ENCODE results near the gene GYG2. TPM values are rescaled to one million over a fixed set of nuclear protein-coding genes. Genes with fewer than 3 reads are reported as not detected.
"Not testable (repeated sequence)": the region's sequence is repeated elsewhere in the genome, so short reads cannot be mapped to it uniquely, and the experiment has no call there.

GYG2 gene
- total RNA-seq, 2 experiments from 2014 or later, result not detected

DNA sequence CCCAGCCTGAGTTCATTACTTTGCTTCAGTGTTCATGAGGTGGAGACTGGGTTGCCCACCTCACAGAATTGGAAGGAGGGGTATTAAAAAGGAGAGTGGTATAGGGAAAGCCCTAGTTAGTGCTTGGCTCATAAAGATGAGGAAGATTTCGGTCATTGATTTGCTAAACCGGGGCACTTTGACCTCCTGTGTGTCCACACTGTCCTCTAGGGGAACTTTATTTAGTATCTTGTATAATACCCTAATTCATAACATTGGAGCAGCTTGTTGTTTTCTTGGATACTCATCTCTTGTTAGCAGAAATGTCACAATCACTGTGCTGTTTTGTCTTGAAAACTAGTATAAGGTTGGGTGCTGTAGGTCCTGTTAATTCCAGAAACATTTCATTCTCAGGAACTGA lies 49.8 kb downstream of the GYG2 start:
- H3K4me3 Mint-ChIP-seq, result no peak overlapping the region
- no peak for DNase-seq
- no peaks in the 10 kb centered on the region for H3K9me3 Mint-ChIP-seq
- H3K27me3 Mint-ChIP-seq (ENCODE audit: low read depth), result peaks cover 8% of the 10 kb centered on the region
- no peak overlapping the region for H3K27ac Mint-ChIP-seq
- intact Hi-C loops (cut with micrococcal nuclease), result loop anchor here (5.0 to 10.0 kb wide), 2 partner anchors 156 to 759 kb away; no protein-coding TSS in a partner anchor
- no peaks in the 10 kb centered on the region for H3K4me1 Mint-ChIP-seq (ENCODE audit: low read depth)
- H3K36me3 Mint-ChIP-seq (ENCODE audit: low read depth), result no peaks in the 10 kb centered on the region
- CTCF ChIA-PET, result no interaction called here

DNA sequence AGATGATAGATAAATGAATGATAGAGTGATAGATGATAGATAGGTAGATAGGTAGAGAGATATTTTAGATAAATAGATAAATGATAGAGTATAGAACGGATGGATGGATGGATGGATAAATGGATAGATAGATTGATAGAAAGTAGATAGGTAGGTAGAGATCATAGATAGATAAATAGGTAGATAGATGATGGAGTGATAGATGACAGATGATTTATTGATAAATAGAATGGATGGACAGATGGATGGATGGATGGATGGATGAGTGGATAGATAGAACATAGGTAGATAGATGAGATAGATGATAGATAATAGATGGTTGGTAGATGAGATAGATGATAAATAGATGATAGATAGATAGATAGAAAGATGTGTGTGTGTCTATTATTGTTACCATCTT lies 50.9 kb downstream of the GYG2 start:
- peaks cover 5% of the 10 kb centered on the region for H3K27me3 Mint-ChIP-seq (ENCODE audit: low read depth)
- no peaks in the 10 kb centered on the region for H3K36me3 Mint-ChIP-seq (ENCODE audit: low read depth)
- DNase-seq, result no peak
- no peaks in the 10 kb centered on the region for H3K4me1 Mint-ChIP-seq (ENCODE audit: low read depth)
- no peaks in the 10 kb centered on the region for H3K9me3 Mint-ChIP-seq
- no peak overlapping the region for H3K27ac Mint-ChIP-seq
- no peak overlapping the region for H3K4me3 Mint-ChIP-seq
- CTCF ChIA-PET, result no interaction called here
- intact Hi-C loops (cut with micrococcal nuclease), result loop anchor here (5.0 to 10.0 kb wide), 2 partner anchors 155 to 758 kb away; no protein-coding TSS in a partner anchor

DNA sequence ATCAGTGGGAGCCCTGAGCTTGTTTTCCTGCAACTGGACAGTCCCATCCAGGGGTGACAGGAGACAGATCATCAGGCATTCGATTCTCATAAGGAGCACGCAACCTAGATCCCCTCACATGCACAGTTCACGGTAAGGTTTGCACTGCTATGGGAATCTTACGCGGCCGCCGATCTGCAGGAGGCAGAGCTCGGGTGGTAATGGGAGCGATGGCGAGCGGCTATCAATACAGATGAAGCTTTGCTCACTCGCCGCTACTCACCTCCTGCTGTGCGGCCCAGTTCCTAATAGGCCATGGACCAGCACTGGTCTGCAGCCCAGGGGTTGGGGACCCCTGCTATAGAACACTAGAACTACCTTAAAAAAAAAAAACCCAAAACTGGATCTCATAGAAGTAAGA lies 55.0 kb downstream of the GYG2 start:
- H3K4me1 Mint-ChIP-seq (ENCODE audit: low read depth), result peaks cover 2% of the 10 kb centered on the region
- no peak overlapping the region for H3K27ac Mint-ChIP-seq
- no peaks in the 10 kb centered on the region for H3K9me3 Mint-ChIP-seq
- CTCF ChIA-PET, result no interaction called here
- no peak overlapping the region for H3K4me3 Mint-ChIP-seq
- no peak for DNase-seq
- peaks cover 7% of the 10 kb centered on the region for H3K27me3 Mint-ChIP-seq (ENCODE audit: low read depth)
- H3K36me3 Mint-ChIP-seq (ENCODE audit: low read depth), result no peaks in the 10 kb centered on the region
- intact Hi-C loops (cut with micrococcal nuclease), result no loop called here

DNA sequence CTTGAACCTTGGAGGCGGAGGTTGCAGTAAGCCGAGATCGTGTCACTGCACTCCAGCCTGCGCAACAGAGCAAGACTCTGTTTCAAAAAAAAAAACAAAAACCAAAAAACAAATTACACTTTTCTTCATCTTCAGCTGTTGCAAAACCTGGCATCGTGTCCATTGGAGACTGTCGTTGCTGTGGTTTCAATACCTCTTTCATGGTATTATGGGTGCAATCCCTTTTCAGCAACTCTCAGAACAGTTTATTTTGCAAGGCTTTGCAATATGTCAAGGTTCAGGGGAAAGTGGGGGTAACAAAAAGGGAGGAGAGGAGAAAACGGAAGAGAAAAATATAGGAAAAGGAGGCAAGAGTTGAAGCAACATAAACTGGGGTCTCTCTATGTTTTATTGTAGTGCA lies 59.6 kb downstream of the GYG2 start:
- DNase-seq, result no peak
- no peak overlapping the region for H3K4me3 Mint-ChIP-seq
- CTCF ChIA-PET, result interaction anchor here (0.7 kb wide), 1 partner anchor 252 kb away, joined by 3 read pairs; no protein-coding TSS in a partner anchor
- H3K9me3 Mint-ChIP-seq, result no peaks in the 10 kb centered on the region
- no peak overlapping the region for H3K27ac Mint-ChIP-seq
- H3K27me3 Mint-ChIP-seq (ENCODE audit: low read depth), result peaks cover 8% of the 10 kb centered on the region
- intact Hi-C loops (cut with micrococcal nuclease), result no loop called here
- H3K4me1 Mint-ChIP-seq (ENCODE audit: low read depth), result peaks cover 10% of the 10 kb centered on the region
- no peaks in the 10 kb centered on the region for H3K36me3 Mint-ChIP-seq (ENCODE audit: low read depth)

GRCh38 chrX:2889045-2889605 lies 60.4 kb downstream of the GYG2 start:
- Mint-ChIP-seq H3K4me3 (peak overlapping the region; percentile 68), H3K36me3 (ENCODE audit: low read depth) (no peaks in the 10 kb centered on the region), H3K27ac (no peak overlapping the region), H3K27me3 (ENCODE audit: low read depth) (peaks cover 10% of the 10 kb centered on the region), H3K9me3 (no peaks in the 10 kb centered on the region), H3K4me1 (ENCODE audit: low read depth) (peaks cover 10% of the 10 kb centered on the region)
- DNase-seq, result no peak
- CTCF ChIA-PET, result no interaction called here
- intact Hi-C loops (cut with micrococcal nuclease), result loop anchor here (1.0 kb wide), 1 partner anchor 79 kb away; no protein-coding TSS in a partner anchor

DNA sequence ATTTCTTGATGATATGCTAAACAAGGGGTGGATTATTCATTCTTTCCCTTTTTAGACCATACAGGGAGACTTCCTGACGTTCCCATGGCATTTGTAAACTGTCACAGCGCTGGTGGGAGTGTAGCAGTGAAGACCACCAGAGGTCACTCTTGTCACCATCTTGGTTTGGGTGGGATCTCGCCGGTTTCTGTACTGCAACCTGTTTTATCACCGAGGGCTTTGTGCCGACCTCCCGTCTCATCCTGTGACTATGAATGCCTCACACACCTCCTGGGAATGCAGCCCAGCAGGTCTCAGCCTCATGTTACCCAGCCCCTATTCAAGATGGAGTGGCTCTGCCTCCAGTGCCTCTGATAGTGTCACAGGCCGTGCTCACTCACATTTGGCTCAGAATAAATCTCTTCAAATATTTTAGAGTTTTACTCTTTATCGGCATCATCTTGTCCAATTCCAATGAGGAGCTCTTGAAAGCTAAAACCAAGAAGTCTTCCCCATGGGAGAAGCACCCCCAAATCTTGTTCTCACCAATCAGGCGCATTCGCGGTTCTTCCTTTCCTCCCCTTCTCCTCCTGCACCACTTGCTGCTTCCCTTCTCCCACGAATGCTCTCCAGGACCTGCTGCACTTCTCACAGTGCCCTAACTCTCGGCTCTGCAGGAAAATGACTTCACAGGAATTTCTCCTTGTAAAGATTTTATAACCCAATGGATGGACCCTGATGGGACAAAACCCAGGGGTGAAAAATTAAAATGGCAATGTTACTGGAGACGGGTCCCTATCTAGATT lies 61.2 kb downstream of the GYG2 start:
- H3K9me3 Mint-ChIP-seq; H3K36me3 Mint-ChIP-seq (ENCODE audit: low read depth); H3K27me3 Mint-ChIP-seq (ENCODE audit: low read depth); H3K27ac Mint-ChIP-seq; CTCF ChIA-PET; H3K4me1 Mint-ChIP-seq (ENCODE audit: low read depth): not testable (repeated sequence)
- peak overlapping the region; percentile 68 for H3K4me3 Mint-ChIP-seq
- intact Hi-C loops (cut with micrococcal nuclease), result loop anchor here (1.0 kb wide), 1 partner anchor 78 kb away; no protein-coding TSS in a partner anchor
- DNase-seq, result peak; percentile 5

DNA sequence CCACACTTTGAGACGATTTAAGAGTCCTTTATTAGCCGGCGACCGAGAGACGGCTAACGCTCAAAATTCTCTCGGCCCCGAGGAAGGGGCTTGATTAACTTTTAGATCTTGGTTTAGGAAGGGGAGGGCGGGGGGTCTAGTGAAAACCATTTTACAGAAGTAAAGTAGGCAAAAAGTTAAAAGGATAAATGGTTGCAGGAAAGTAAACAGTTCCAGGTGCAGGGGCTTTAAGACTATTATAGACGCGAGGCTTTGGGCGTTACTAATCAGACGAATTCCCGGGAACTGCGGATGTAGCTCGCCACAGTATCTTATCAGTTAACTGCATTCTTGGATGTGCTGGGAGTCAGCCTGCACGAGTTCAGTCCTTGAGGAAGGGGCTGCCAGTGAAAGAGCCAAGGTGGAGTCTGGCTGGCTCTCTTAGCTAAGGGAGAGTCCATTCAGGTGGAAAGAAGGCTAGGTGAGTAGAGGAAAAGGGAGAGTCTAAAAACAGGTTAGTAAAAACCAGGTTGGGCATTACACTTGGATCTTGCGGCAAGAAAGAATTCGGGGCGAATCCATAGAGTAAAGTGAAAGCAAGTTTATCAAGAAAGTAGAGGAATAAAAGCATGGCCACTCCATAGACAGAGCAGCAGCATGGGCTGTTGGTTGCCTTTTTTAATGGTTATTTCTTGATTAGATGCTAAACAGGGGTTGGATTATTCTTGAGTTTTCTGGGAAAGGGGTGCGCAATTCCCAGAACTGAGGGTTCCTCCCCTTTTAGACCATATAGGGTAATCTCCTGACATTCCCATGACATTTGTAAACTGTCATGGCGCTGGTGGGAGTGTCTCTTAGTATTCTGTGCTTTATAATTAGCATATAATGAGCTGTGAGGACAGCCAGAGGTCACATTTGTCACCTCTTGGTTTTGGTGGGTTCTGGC lies 62.1 kb downstream of the GYG2 start:
- H3K9me3 Mint-ChIP-seq; H3K27me3 Mint-ChIP-seq (ENCODE audit: low read depth); H3K36me3 Mint-ChIP-seq (ENCODE audit: low read depth); H3K4me3 Mint-ChIP-seq; intact Hi-C loops (cut with micrococcal nuclease); CTCF ChIA-PET; DNase-seq; H3K27ac Mint-ChIP-seq; H3K4me1 Mint-ChIP-seq (ENCODE audit: low read depth): not testable (repeated sequence)

- no peak for DNase-seq
- peaks cover 11% of the 10 kb centered on the region for H3K4me1 Mint-ChIP-seq (ENCODE audit: low read depth)
- intact Hi-C loops (cut with micrococcal nuclease), result no loop called here
- peaks cover 10% of the 10 kb centered on the region for H3K27me3 Mint-ChIP-seq (ENCODE audit: low read depth)
- no peaks in the 10 kb centered on the region for H3K9me3 Mint-ChIP-seq
- CTCF ChIA-PET, result no interaction called here
- no peak overlapping the region for H3K27ac Mint-ChIP-seq
- no peak overlapping the region for H3K4me3 Mint-ChIP-seq
- H3K36me3 Mint-ChIP-seq (ENCODE audit: low read depth), result no peaks in the 10 kb centered on the region
Observed at GRCh38 chrX:2892816-2893215, 64.1 kb downstream of the GYG2 start.

GRCh38 chrX:2894885-2895292 lies 66.2 kb downstream of the GYG2 start:
- no peak overlapping the region for H3K4me3 Mint-ChIP-seq
- H3K4me1 Mint-ChIP-seq (ENCODE audit: low read depth), result peaks cover 8% of the 10 kb centered on the region
- CTCF ChIA-PET, result no interaction called here
- H3K27ac Mint-ChIP-seq, result no peak overlapping the region
- no peak for DNase-seq
- peaks cover 2% of the 10 kb centered on the region for H3K27me3 Mint-ChIP-seq (ENCODE audit: low read depth)
- no peaks in the 10 kb centered on the region for H3K9me3 Mint-ChIP-seq
- no peaks in the 10 kb centered on the region for H3K36me3 Mint-ChIP-seq (ENCODE audit: low read depth)
- intact Hi-C loops (cut with micrococcal nuclease), result no loop called here

DNA sequence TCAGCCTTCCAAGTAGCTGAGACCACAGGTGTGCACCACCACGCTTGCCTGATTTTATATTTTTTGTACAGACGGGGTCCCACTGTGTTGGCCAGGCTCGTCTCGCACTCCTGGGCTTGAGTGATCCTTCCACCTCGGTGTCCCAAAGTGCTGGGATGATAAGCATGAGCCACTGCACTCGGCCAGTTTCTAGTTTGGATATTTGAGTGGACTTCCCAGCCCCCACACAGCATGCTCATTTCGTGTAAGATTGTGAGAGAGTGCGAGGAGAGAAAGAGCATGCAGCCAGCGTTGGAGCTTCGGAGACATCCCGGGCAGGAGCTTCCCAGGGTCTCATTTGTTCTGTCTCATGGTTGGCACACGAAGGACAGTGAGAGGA lies 68.6 kb downstream of the GYG2 start:
- Mint-ChIP-seq H3K27ac (no peak overlapping the region), H3K4me1 (ENCODE audit: low read depth) (peaks cover 8% of the 10 kb centered on the region), H3K27me3 (ENCODE audit: low read depth) (peaks cover 2% of the 10 kb centered on the region), H3K36me3 (ENCODE audit: low read depth) (no peaks in the 10 kb centered on the region), H3K9me3 (no peaks in the 10 kb centered on the region), H3K4me3 (no peak overlapping the region)
- CTCF ChIA-PET, result interaction anchor here (0.6 kb wide), 1 partner anchor 186 kb away, joined by 4 read pairs; no protein-coding TSS in a partner anchor
- intact Hi-C loops (cut with micrococcal nuclease), result no loop called here
- DNase-seq, result no peak

GRCh38 chrX:2897690-2898623 lies 69.2 kb downstream of the GYG2 start:
- peak; percentile 10 for DNase-seq
- H3K9me3 Mint-ChIP-seq; H3K36me3 Mint-ChIP-seq (ENCODE audit: low read depth); intact Hi-C loops (cut with micrococcal nuclease); H3K27me3 Mint-ChIP-seq (ENCODE audit: low read depth); H3K4me3 Mint-ChIP-seq; H3K4me1 Mint-ChIP-seq (ENCODE audit: low read depth); H3K27ac Mint-ChIP-seq: not testable (repeated sequence)
- CTCF ChIA-PET, result interaction anchor here (0.6 kb wide), 1 partner anchor 185 kb away, joined by 4 read pairs; no protein-coding TSS in a partner anchor

Measured in activated naive CD4-positive, alpha-beta T cell treated with anti-CD3 and anti-CD28 coated beads for 36 hours (primary cell).